Measurements from ENCODE around the gene MKLN1.

Gene MKLN1

GRCh38 chr7:131292141-131292905, 35.4 kb upstream of the MKLN1 start:
- TF ChIP-seq ARNTL (CRISPR knock-in tag; IDR thresholded peaks at IDR 0.05; ENCODE audit: borderline replicate concordance, low read depth) (no peak), CREB5 (CRISPR knock-in tag; IDR thresholded peaks at IDR 0.05; ENCODE audit: low read depth) (no peak), CSDC2 (CRISPR knock-in tag; IDR thresholded peaks at IDR 0.05) (no peak), ISL1 (CRISPR knock-in tag; IDR thresholded peaks at IDR 0.05) (no peak), TCF4 (CRISPR knock-in tag; IDR thresholded peaks at IDR 0.05; ENCODE audit: borderline replicate concordance) (no peak), GLIS3 (CRISPR knock-in tag; IDR thresholded peaks at IDR 0.05) (no peak), CSRNP3 (CRISPR knock-in tag; IDR thresholded peaks at IDR 0.05) (no peak), ZNF8 (CRISPR knock-in tag; IDR thresholded peaks at IDR 0.05) (no peak), PATZ1 (CRISPR knock-in tag; IDR thresholded peaks at IDR 0.05; ENCODE audit: borderline replicate concordance) (no peak), ZNF565 (CRISPR knock-in tag; conservative IDR thresholded peaks at IDR 0.05; ENCODE audit: low read depth) (no peak)
- ATAC-seq = peak; percentile 24; the same call in 1 of the 3 replicates

- TF ChIP-seq TSHZ2 (CRISPR knock-in tag; IDR thresholded peaks at IDR 0.05) (no peak), RARB (CRISPR knock-in tag; IDR thresholded peaks at IDR 0.05) (no peak), ZNF70 (CRISPR knock-in tag; IDR thresholded peaks at IDR 0.05) (no peak), CREB5 (CRISPR knock-in tag; IDR thresholded peaks at IDR 0.05; ENCODE audit: low read depth) (no peak), TCF4 (CRISPR knock-in tag; IDR thresholded peaks at IDR 0.05; ENCODE audit: borderline replicate concordance) (no peak), ZFP3 (CRISPR knock-in tag; IDR thresholded peaks at IDR 0.05) (no peak), PPARA (CRISPR knock-in tag; IDR thresholded peaks at IDR 0.05; ENCODE audit: borderline replicate concordance) (no peak), ZNF565 (CRISPR knock-in tag; conservative IDR thresholded peaks at IDR 0.05; ENCODE audit: low read depth) (no peak), ISL1 (CRISPR knock-in tag; IDR thresholded peaks at IDR 0.05) (no peak), TOX (CRISPR knock-in tag; IDR thresholded peaks at IDR 0.05; ENCODE audit: borderline replicate concordance) (no peak), ARNTL (CRISPR knock-in tag; IDR thresholded peaks at IDR 0.05; ENCODE audit: borderline replicate concordance, low read depth) (no peak), SNAI2 (CRISPR knock-in tag; IDR thresholded peaks at IDR 0.05) (no peak), CSDC2 (CRISPR knock-in tag; IDR thresholded peaks at IDR 0.05) (no peak)
- TF ChIP-seq, protein P1, sequence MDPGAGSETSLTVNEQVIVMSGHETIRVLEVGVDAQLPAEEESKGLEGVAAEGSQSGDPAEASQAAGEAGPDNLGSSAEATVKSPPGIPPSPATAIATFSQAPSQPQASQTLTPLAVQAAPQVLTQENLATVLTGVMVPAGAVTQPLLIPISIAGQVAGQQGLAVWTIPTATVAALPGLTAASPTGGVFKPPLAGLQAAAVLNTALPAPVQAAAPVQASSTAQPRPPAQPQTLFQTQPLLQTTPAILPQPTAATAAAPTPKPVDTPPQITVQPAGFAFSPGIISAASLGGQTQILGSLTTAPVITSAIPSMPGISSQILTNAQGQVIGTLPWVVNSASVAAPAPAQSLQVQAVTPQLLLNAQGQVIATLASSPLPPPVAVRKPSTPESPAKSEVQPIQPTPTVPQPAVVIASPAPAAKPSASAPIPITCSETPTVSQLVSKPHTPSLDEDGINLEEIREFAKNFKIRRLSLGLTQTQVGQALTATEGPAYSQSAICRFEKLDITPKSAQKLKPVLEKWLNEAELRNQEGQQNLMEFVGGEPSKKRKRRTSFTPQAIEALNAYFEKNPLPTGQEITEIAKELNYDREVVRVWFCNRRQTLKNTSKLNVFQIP (CRISPR knock-in tag; IDR thresholded peaks at IDR 0.05; ENCODE audit: borderline replicate concordance, low read depth) = no peak
- peak; percentile 52; the same call in 2 of the 3 replicates for ATAC-seq
Observed at GRCh38 chr7:131293018-131293417, 34.7 kb upstream of the MKLN1 start.

Data from SK-N-SH treated with all-trans-retinoic acid at 6 μM for 48 hours (cell line).